GM23248 (cell line): ENCODE measurements around the gene KIF23. TPM values are rescaled to one million over a fixed set of nuclear protein-coding genes. Genes with fewer than 3 reads are reported as not detected.

Experiments used
- DNase-seq: peaks from one replicate; pipeline ENCODE4 v3.0.0-alpha.2; 2015
- H2AFZ ChIP-seq: fragments of 200-600 bp; sonication (generic); 2 replicates; pipeline ENCODE4 v1.6.1; 2016; ENCODE audit warnings: antibody characterized with exemption
- H3F3A ChIP-seq: fragments of 200-600 bp; sonication (generic); 2 replicates; pipeline ENCODE4 v1.6.1; 2016; ENCODE audit warnings: mild to moderate bottlenecking, antibody characterized with exemption, mixed run types; ENCODE audit not compliant: insufficient read depth
- H3K27ac ChIP-seq: fragments of 200-600 bp; sonication (generic); 2 replicates; pipeline ENCODE4 v1.5.1; 2016; ENCODE audit warnings: mild to moderate bottlenecking
- H3K27me3 ChIP-seq: fragments of 200-600 bp; sonication (generic); replicated peaks from 2 replicates; pipeline ENCODE4 v1.6.1; 2016; ENCODE audit warnings: mild to moderate bottlenecking; ENCODE audit not compliant: insufficient read depth
- H3K36me3 ChIP-seq: fragments of 200-600 bp; sonication (generic); 2 replicates; pipeline ENCODE4 v1.6.1; 2016; ENCODE audit warnings: low read depth, mild to moderate bottlenecking
- H3K4me1 ChIP-seq: fragments of 200-600 bp; sonication (generic); 2 replicates; pipeline ENCODE4 v1.6.1; 2016; ENCODE audit warnings: mild to moderate bottlenecking; ENCODE audit not compliant: insufficient read depth
- H3K4me2 ChIP-seq: fragments of 200-600 bp; sonication (generic); one replicate; pipeline ENCODE4 v1.6.1; 2016; ENCODE audit warnings: mild to moderate bottlenecking; ENCODE audit not compliant: unreplicated experiment
- H3K4me3 ChIP-seq: fragments of 200-600 bp; sonication (generic); 2 replicates; pipeline ENCODE4 v1.5.1; 2016; ENCODE audit warnings: mild to moderate bottlenecking
- H3K79me2 ChIP-seq: fragments of 200-600 bp; sonication (generic); 2 replicates; pipeline ENCODE4 v1.6.1; 2016; ENCODE audit warnings: mild to moderate bottlenecking; ENCODE audit not compliant: insufficient read depth
- H3K9ac ChIP-seq: fragments of 200-600 bp; sonication (generic); 2 replicates; pipeline ENCODE4 v1.6.1; 2016; ENCODE audit warnings: mild to moderate bottlenecking
- H3K9me2 ChIP-seq: fragments of 200-600 bp; sonication (generic); 2 replicates; pipeline ENCODE4 v1.6.1; 2016; ENCODE audit warnings: mixed run types, mild to moderate bottlenecking, moderate library complexity; ENCODE audit not compliant: insufficient read depth
- H3K9me3 ChIP-seq: fragments of 200-600 bp; sonication (generic); one replicate; pipeline ENCODE4 v1.6.1; 2017; ENCODE audit warnings: low read depth
- H4K20me1 ChIP-seq: fragments of 200-600 bp; sonication (generic); 2 replicates; pipeline ENCODE4 v1.6.0; 2016; ENCODE audit not compliant: insufficient read depth
- EZH2 ChIP-seq: fragments of 200-600 bp; sonication (generic); IDR thresholded peaks from 2 replicates; pipeline ENCODE4 v1.6.1; 2018; ENCODE audit warnings: antibody characterized with exemption, mild to moderate bottlenecking; ENCODE audit not compliant: insufficient read depth, poor library complexity, severe bottlenecking
- EZH2phosphoT487 ChIP-seq: fragments of 200-600 bp; sonication (generic); IDR thresholded peaks from 2 replicates; pipeline ENCODE4 v1.6.1; 2018; ENCODE audit warnings: antibody characterized with exemption, moderate library complexity, mild to moderate bottlenecking, low read depth; ENCODE audit not compliant: insufficient read depth
- WGBS, 2 experiments: methylation state at CpG; one replicate each; pipeline ENCODE4 v1.1.6; 2015 to 2017; ENCODE audit warnings: low lambda C conversion rate in 2 of 2, low coverage in 1 of 2; ENCODE audit errors: missing lambda C conversion rate in 2 of 2; 5-methylcytosine and 5-hydroxymethylcytosine counted together
- in situ Hi-C: fragments of 300-500 bp; cut with MboI; formaldehyde crosslinking; loops from 2 replicates; pipeline ENCODE4 v1.15.0; 2020
- polyA plus RNA-seq: library from polyadenylated mRNA; unstranded; fragments of >200 nt; fragmentation: Nextera tagmentation; extraction: Ambion mirVana; gene quantifications from 2 replicates; pipeline ENCODE4 v1.2.1, GENCODE V29; 2016
- total RNA-seq: library from RNA; depleted of rRNA; stranded (reverse); fragments of >200 nt; shearing (Covaris generic); gene quantifications from 2 replicates; pipeline ENCODE4 v1.2.3, GENCODE V29; 2014

The KIF23 gene
- total and polyA plus RNA-seq, 2 experiments from 2014 or later: 28.8 to 29.4 TPM

- Histone ChIP-seq H3K9me3 (no peaks in the 10 kb centered on the region), H3K79me2 (peaks cover 35% of the 10 kb centered on the region), H3K36me3 (peaks cover 35% of the 10 kb centered on the region), H3K9ac (no peak overlapping the region), H2AFZ (peak overlapping the region; percentile 99), H3K27ac (no peak overlapping the region), H3K4me1 (peaks cover 21% of the 10 kb centered on the region), H3K27me3 (no peaks in the 10 kb centered on the region), H3K9me2 (no peaks in the 10 kb centered on the region), H3K4me3 (no peak overlapping the region), H4K20me1 (peaks cover 18% of the 10 kb centered on the region; the same call in 1 of the 2 replicates), H3F3A (peaks cover 44% of the 10 kb centered on the region), H3K4me2 (no peak overlapping the region)
- 96 to 97% methylated on average over 12 of the region's 12 CpGs for WGBS, 2 experiments
- TF ChIP-seq EZH2phosphoT487: no peak
- TF ChIP-seq EZH2: no peak
- DNase-seq: no peak
- in situ Hi-C loops: no loop called here
These were observed 37.0 kb downstream of the KIF23 start for GRCh38 chr15:69450968-69451695.

- Histone ChIP-seq H3F3A (peaks cover 54% of the 10 kb centered on the region), H3K27me3 (no peaks in the 10 kb centered on the region), H3K9ac (peak overlapping the region; percentile 96), H3K4me3 (peak overlapping the region; percentile 95), H3K79me2 (peaks cover 40% of the 10 kb centered on the region), H3K9me3 (no peaks in the 10 kb centered on the region), H3K4me2 (peak overlapping the region; percentile 96), H3K27ac (peak overlapping the region; percentile 87), H2AFZ (peak overlapping the region; percentile 99), H3K4me1 (peaks cover 21% of the 10 kb centered on the region), H3K9me2 (no peaks in the 10 kb centered on the region), H3K36me3 (peaks cover 44% of the 10 kb centered on the region), H4K20me1 (peaks cover 18% of the 10 kb centered on the region; the same call in 1 of the 2 replicates)
- in situ Hi-C loops: no loop called here
- DNase-seq: peak; percentile 66
- WGBS, 2 experiments: 28 to 34% methylated on average over 32 of the region's 32 CpGs
- TF ChIP-seq EZH2 (no peak), EZH2phosphoT487 (no peak)
These were observed 38.0 kb downstream of the KIF23 start for GRCh38 chr15:69451951-69452691.

GRCh38 chr15:69452692-69453521, 38.8 kb downstream of the KIF23 start, which contains the start of gene RPLP1:
Gene RPLP1 (plus strand): TSS chr15:69452818. CDS start chr15:69452949, 131 bp downstream.
- TF ChIP-seq EZH2phosphoT487 (no peak), EZH2 (no peak)
- Histone ChIP-seq H3K27ac (peak within 1 kb of the TSS; percentile 87), H3K4me3 (peak within 1 kb of the TSS; percentile 95), H3K9me3 (no peaks in the 10 kb centered on the region), H3K9me2 (no peaks in the 10 kb centered on the region), H3K4me2 (peak within 1 kb of the TSS; percentile 96), H2AFZ (peak within 1 kb of the TSS; percentile 99), H4K20me1 (peaks cover 18% of the 10 kb centered on the region; the same call in 1 of the 2 replicates), H3K79me2 (peaks cover 40% of the 10 kb centered on the region), H3K27me3 (no peaks in the 10 kb centered on the region), H3K9ac (peak within 1 kb of the TSS; percentile 96), H3K36me3 (peaks cover 42% of the 10 kb centered on the region), H3K4me1 (peaks cover 21% of the 10 kb centered on the region), H3F3A (peaks cover 61% of the 10 kb centered on the region)
- DNase-seq: peak; percentile 98
- 1% methylated on average over 65 to 71 of the region's 77 CpGs for WGBS, 2 experiments
- in situ Hi-C loops: no loop called here

- no peak for TF ChIP-seq EZH2
- no peak for TF ChIP-seq EZH2phosphoT487
- no peaks in the 10 kb centered on the region for H3K27me3 ChIP-seq
- H3K9me2 ChIP-seq: no peaks in the 10 kb centered on the region
- H3K4me1 ChIP-seq: peaks cover 21% of the 10 kb centered on the region
- WGBS, 2 experiments: 54 to 61% methylated on average over 5 of the region's 5 CpGs
- no peak for DNase-seq
- H3F3A ChIP-seq: peaks cover 77% of the 10 kb centered on the region
- peaks cover 38% of the 10 kb centered on the region for H3K36me3 ChIP-seq
- H4K20me1 ChIP-seq: peaks cover 18% of the 10 kb centered on the region; the same call in 1 of the 2 replicates
- peak overlapping the region; percentile 96 for H3K4me2 ChIP-seq
- peaks cover 40% of the 10 kb centered on the region for H3K79me2 ChIP-seq
- no peak overlapping the region for H3K27ac ChIP-seq
- H3K9ac ChIP-seq: peak overlapping the region; percentile 96; the same call in 1 of the 2 replicates
- in situ Hi-C loops: no loop called here
- H3K9me3 ChIP-seq: no peaks in the 10 kb centered on the region
- H3K4me3 ChIP-seq: peak overlapping the region; percentile 95
- no peak overlapping the region for H2AFZ ChIP-seq
These were observed 40.8 kb downstream of the KIF23 start for GRCh38 chr15:69454953-69455352.
